ENCODE results near the gene RBM44.
"Not testable (repeated sequence)": the region's sequence is repeated elsewhere in the genome, so short reads cannot be mapped to it uniquely, and the experiment has no call there.

The RBM44 gene

DNA sequence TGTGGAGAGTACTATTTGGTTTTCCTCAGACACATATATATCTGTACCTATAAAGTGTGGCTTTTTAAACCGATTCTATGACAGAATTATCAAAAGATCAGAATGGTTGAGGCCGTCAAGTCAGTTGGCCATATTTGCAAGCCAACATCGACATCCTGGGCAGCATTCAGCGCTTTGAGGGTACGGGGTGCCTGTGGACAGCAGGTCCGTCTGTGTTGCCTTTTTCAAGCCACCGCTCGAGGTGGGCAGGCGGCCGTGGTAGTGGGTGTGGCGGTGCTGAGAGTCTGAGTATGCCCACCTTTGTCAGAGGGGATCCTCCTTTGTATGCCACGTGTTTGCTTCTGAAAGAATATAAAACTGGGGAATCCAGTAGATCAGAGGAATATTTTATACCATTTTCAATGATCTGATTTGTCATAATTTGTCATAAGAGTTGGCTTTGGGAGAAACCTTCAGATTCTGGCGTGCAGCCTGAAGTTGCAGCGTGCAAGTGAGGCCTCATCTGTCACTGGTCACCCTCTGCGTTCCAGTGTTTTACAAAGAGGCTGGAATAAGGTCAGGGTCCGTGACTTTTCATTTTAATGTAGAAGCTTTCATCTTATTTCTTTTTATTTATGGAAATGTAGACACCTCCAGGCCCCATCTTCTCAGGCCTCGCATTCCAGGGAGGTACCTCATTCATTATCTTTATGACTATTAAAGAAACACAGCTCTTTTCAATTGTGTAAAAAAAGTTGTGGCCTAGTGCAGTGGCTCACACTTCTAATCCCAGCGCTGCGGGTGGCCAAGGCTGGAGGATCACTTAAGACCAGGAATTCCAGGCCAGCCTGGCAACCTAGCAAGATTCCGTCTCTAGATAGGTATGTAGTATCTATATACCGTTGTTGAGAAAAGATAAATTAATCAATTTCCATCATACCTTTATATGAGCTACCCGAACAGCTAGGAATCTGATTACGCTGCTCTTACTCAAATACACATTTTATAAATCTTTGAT, 37.8 kb upstream of the RBM44 start:
- Histone ChIP-seq H3K27me3 (ENCODE audit: insufficient read depth, low read length) (no peaks in the 10 kb centered on the region), H3K4me1 (ENCODE audit: insufficient read depth, low read length) (no peaks in the 10 kb centered on the region), H3K36me3 (ENCODE audit: insufficient read depth, low read length) (peaks cover 79% of the 10 kb centered on the region), H3K9me3 (ENCODE audit: insufficient read depth, low read depth, low read length) (no peaks in the 10 kb centered on the region), H3K27ac (ENCODE audit: low read depth, low read length) (no peak overlapping the region), H3K4me3 (ENCODE audit: low read length) (no peak overlapping the region), H3K9ac (ENCODE audit: low read depth, low read length) (no peak overlapping the region)
- WGBS: 97% methylated on average over 17 of the region's 23 CpGs

DNA sequence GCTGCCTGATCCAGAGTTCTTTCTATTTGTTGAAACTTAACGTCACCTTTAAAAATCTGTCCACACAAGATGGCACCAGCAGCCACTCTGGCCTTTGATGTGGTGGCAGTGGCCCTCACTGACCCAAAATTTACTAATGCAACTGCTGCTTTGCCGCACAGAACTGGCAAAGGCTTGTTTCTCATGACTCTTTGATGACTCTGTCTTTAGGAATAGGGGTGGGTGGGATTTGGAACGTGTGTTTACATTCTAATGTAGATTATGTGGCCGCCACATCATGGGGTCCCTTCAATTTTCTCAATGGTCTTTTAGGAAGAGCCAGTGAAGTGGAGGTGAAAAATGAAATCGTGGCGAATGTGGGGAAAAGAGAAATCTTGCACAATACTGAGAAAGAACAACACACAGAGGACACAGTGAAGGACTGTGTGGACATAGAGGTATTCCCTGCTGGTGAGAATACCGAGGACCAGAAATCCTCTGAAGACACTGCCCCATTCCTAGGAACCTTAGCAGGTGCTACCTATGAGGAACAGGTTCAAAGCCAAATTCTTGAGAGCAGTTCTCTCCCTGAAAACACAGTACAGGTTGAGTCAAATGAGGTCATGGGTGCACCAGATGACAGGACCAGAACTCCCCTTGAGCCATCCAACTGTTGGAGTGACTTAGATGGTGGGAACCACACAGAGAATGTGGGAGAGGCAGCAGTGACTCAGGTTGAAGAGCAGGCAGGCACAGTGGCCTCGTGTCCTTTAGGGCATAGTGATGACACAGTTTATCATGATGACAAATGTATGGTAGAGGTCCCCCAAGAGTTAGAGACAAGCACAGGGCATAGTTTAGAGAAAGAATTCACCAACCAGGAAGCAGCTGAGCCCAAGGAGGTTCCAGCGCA, 36.0 kb upstream of the RBM44 start:
- 90% methylated on average over 9 of the region's 9 CpGs for WGBS
- not testable (repeated sequence) for H3K27me3 ChIP-seq (ENCODE audit: insufficient read depth, low read length); H3K9me3 ChIP-seq (ENCODE audit: insufficient read depth, low read depth, low read length); H3K4me1 ChIP-seq (ENCODE audit: insufficient read depth, low read length); H3K27ac ChIP-seq (ENCODE audit: low read depth, low read length); H3K4me3 ChIP-seq (ENCODE audit: low read length); H3K9ac ChIP-seq (ENCODE audit: low read depth, low read length)
- peaks cover 65% of the 10 kb centered on the region for H3K36me3 ChIP-seq (ENCODE audit: insufficient read depth, low read length)

DNA sequence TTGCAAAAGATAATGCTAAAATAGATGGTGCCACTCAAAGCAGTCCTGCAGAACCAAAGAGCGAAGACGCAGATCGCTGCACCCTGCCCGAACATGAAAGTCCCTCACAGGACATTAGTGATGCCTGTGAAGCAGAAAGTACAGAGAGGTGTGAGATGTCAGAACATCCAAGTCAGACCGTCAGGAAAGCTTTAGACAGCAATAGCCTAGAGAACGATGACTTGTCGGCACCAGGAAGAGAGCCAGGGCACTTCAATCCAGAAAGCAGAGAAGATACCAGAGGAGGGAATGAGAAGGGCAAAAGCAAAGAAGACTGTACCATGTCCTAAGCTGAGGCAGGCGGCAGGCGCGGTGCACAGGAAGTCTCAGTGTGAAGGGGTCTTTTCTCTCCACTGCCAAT, 34.8 kb upstream of the RBM44 start:
- Histone ChIP-seq H3K27me3 (ENCODE audit: insufficient read depth, low read length) (no peaks in the 10 kb centered on the region), H3K36me3 (ENCODE audit: insufficient read depth, low read length) (peaks cover 55% of the 10 kb centered on the region), H3K27ac (ENCODE audit: low read depth, low read length) (no peak overlapping the region), H3K9me3 (ENCODE audit: insufficient read depth, low read depth, low read length) (no peaks in the 10 kb centered on the region), H3K4me3 (ENCODE audit: low read length) (no peak overlapping the region), H3K4me1 (ENCODE audit: insufficient read depth, low read length) (no peaks in the 10 kb centered on the region), H3K9ac (ENCODE audit: low read depth, low read length) (no peak overlapping the region)
- WGBS: 94% methylated on average over 10 of the region's 10 CpGs

DNA sequence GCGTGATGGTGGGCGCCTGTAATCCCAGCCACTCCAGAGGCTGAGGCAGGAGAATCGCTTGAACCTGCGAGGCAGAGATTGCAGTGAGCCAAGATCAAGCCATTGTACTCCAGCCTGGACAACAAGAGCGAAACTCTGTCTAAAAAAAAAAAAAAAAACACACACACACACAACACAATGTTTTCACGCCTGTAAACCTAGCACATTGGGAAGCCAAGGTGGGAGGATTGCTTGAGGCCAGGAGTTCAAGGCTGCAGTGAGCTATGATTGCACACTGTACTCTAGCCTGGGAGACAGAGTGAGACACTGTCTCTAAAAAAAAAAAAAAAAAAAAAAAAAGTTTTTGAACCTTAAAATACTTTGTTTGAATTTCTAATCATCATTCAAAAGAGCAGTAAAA, 33.5 kb upstream of the RBM44 start:
- not testable (repeated sequence) for H3K4me1 ChIP-seq (ENCODE audit: insufficient read depth, low read length); H3K27me3 ChIP-seq (ENCODE audit: insufficient read depth, low read length); H3K27ac ChIP-seq (ENCODE audit: low read depth, low read length); H3K9ac ChIP-seq (ENCODE audit: low read depth, low read length); H3K9me3 ChIP-seq (ENCODE audit: insufficient read depth, low read depth, low read length); H3K4me3 ChIP-seq (ENCODE audit: low read length)
- H3K36me3 ChIP-seq (ENCODE audit: insufficient read depth, low read length): peaks cover 48% of the 10 kb centered on the region
- 96% methylated on average over 6 of the region's 6 CpGs for WGBS

DNA sequence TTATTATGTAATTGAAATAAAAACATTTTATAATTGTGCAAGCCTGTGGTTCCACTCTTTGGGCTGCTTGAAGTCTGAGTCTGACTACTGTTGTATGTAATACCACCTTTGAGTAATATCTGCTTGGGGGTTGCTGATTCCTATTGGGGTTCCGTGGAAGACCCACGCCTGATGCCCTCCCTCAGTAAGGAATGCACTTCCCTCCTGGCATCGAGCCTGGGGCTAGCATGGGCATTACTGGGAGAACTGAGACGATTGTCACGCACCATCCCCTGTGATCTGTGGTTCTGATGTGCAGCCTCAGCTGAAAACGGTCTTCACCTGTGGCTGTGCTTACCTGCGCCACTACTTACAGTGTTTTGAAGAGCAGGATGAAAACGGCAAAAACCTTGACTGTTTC, 32.7 kb upstream of the RBM44 start:
- H3K4me3 ChIP-seq (ENCODE audit: low read length): no peak overlapping the region
- H3K27ac ChIP-seq (ENCODE audit: low read depth, low read length): no peak overlapping the region
- H3K9ac ChIP-seq (ENCODE audit: low read depth, low read length): no peak overlapping the region
- H3K9me3 ChIP-seq (ENCODE audit: insufficient read depth, low read depth, low read length): no peaks in the 10 kb centered on the region
- peaks cover 44% of the 10 kb centered on the region for H3K36me3 ChIP-seq (ENCODE audit: insufficient read depth, low read length)
- H3K27me3 ChIP-seq (ENCODE audit: insufficient read depth, low read length): no peaks in the 10 kb centered on the region
- 93% methylated on average over 8 of the region's 8 CpGs for WGBS
- no peaks in the 10 kb centered on the region for H3K4me1 ChIP-seq (ENCODE audit: insufficient read depth, low read length)

DNA sequence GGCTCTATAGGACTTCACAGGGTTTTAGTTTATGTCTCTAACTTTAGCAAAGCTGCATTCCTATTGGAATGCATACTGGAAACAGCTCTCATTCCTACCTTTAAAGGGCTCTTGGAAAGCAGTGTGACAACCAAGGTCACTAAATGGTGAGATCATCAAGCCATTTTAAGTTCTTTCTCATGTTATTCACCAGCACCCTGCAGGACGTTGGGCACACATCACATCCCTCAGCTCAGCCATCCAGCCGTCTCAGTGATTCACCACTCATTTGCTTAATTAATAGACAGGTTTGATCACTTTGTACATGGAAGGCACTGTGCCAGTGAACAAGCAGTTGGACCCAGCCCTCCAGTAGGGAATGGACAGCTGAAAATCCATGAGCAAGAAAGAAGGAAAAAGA, 32.2 kb upstream of the RBM44 start:
- WGBS: 75% methylated on average over 2 of the region's 2 CpGs
- no peak overlapping the region for H3K27ac ChIP-seq (ENCODE audit: low read depth, low read length)
- H3K36me3 ChIP-seq (ENCODE audit: insufficient read depth, low read length): peaks cover 40% of the 10 kb centered on the region
- no peaks in the 10 kb centered on the region for H3K9me3 ChIP-seq (ENCODE audit: insufficient read depth, low read depth, low read length)
- no peak overlapping the region for H3K9ac ChIP-seq (ENCODE audit: low read depth, low read length)
- no peaks in the 10 kb centered on the region for H3K4me1 ChIP-seq (ENCODE audit: insufficient read depth, low read length)
- H3K27me3 ChIP-seq (ENCODE audit: insufficient read depth, low read length): no peaks in the 10 kb centered on the region
- H3K4me3 ChIP-seq (ENCODE audit: low read length): no peak overlapping the region

DNA sequence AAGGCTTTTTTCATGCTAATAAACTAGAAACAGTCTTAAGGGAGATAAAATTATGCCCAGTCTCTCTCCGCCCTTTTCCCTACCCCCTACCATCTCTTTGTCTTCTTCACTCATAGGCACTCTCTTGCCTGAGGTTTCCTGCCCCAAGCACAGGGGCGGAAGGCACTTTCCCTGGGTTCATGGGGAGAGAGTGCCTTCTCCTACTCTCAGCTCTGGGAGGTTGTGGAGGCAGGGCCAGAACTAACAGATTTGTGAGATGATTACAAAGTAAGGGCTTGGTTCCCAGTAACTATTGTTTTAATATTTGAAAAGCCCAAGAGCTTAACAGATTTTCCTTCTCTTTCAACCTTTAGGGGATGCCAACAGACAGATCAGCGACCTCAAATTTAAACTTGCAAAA, 26.1 kb upstream of the RBM44 start:
- Histone ChIP-seq H3K9me3 (ENCODE audit: insufficient read depth, low read depth, low read length) (no peaks in the 10 kb centered on the region), H3K4me1 (ENCODE audit: insufficient read depth, low read length) (peaks cover 7% of the 10 kb centered on the region; the same call in 1 of the 2 replicates), H3K36me3 (ENCODE audit: insufficient read depth, low read length) (peaks cover 27% of the 10 kb centered on the region)

DNA sequence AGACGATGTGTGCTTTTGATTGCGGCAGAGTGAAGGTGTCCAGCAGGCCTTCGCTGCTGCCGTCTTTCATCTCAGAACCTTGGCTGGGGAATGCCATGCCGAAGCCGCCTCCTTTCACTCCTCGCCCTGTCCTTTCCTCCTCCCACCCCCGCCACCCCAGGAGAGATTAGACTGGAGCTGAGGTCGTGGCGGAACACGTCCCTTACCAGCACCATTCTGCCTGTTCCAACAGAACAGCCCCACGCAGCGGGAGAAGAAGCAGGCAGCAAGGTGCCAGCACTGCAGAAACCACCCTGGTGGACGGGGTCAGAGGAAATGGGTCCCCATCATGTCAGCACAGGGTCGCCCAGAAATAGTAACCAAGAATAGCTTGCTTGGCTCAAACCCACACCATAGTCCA, 24.8 kb upstream of the RBM44 start:
- 94% methylated on average over 15 of the region's 15 CpGs for WGBS

More for the DNA sequence above, 26.1 kb upstream of the RBM44 start:
- no peaks in the 10 kb centered on the region for H3K27me3 ChIP-seq (ENCODE audit: insufficient read depth, low read length)
- no peak overlapping the region for H3K27ac ChIP-seq (ENCODE audit: low read depth, low read length)
- no peak overlapping the region for H3K9ac ChIP-seq (ENCODE audit: low read depth, low read length)
- H3K4me3 ChIP-seq (ENCODE audit: low read length): no peak overlapping the region
- WGBS: 74% methylated on average over 3 of the region's 3 CpGs

DNA sequence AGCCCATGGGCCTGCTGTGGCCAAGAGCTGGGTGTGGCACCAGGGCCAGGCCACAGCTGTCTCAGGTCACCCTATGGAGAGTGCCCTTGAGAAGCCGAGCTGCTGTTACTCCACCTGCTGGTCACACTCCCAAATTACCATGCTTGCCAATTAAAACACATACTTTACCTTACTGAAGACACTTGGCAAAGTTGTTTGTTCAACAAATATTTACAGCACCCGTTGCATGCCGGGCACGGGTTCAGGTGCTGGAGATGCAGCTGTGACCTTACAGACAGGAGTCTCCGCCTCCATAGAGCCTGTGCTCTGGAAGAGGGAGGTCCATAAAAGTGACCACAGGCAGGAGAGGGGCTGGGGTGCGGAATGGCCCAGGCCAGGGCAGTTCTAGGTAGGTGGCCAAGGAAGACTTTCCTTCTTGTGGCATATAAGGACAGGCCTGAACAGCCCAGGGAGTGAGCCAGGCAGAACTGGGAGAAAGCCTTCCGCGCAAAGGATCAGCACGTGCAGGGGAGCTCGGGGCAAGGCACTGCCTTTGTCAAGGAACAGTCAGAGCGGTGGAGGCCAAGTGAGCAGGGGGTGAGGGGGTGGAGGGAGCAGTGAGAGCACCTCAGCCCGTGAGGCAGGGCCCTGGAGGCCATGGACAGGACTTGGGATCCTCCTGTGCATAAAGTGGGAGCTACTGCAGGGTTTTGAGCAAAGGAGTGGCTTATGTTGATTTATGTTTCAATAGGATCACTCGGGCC, 23.6 kb upstream of the RBM44 start:
- no peak overlapping the region for H3K4me3 ChIP-seq (ENCODE audit: low read length)
- H3K9me3 ChIP-seq (ENCODE audit: insufficient read depth, low read depth, low read length): peaks cover 2% of the 10 kb centered on the region; the same call in 1 of the 2 replicates
- no peak overlapping the region for H3K27ac ChIP-seq (ENCODE audit: low read depth, low read length)
- WGBS: 88% methylated on average over 13 of the region's 13 CpGs
- no peaks in the 10 kb centered on the region for H3K27me3 ChIP-seq (ENCODE audit: insufficient read depth, low read length)
- H3K36me3 ChIP-seq (ENCODE audit: insufficient read depth, low read length): peaks cover 37% of the 10 kb centered on the region
- H3K4me1 ChIP-seq (ENCODE audit: insufficient read depth, low read length): peaks cover 7% of the 10 kb centered on the region; the same call in 1 of the 2 replicates
- no peak overlapping the region for H3K9ac ChIP-seq (ENCODE audit: low read depth, low read length)

More for the DNA sequence above, 24.8 kb upstream of the RBM44 start:
- Histone ChIP-seq H3K27ac (ENCODE audit: low read depth, low read length) (no peak overlapping the region), H3K9ac (ENCODE audit: low read depth, low read length) (no peak overlapping the region), H3K36me3 (ENCODE audit: insufficient read depth, low read length) (peaks cover 34% of the 10 kb centered on the region), H3K9me3 (ENCODE audit: insufficient read depth, low read depth, low read length) (peaks cover 2% of the 10 kb centered on the region; the same call in 1 of the 2 replicates), H3K4me3 (ENCODE audit: low read length) (no peak overlapping the region), H3K4me1 (ENCODE audit: insufficient read depth, low read length) (peaks cover 7% of the 10 kb centered on the region; the same call in 1 of the 2 replicates), H3K27me3 (ENCODE audit: insufficient read depth, low read length) (no peaks in the 10 kb centered on the region)

DNA sequence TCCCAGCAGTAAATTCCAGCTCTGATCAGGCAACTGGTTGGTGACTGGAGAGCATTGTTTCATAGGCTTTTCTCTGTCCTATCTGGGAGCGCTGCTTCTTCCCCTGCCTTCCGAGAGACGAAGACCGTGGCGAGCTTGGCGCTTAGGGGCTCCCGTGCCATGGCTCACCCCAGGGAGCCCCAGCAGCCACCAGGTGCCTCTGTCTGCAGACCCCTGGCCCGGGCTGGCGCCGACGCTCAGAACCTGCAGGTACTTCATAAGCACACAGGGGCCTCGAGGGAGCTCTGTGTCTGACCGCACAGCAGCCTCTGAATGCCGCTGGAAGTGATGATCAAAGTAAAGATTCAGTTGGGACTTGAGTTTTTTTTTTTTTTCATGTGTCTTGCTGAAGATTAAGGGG, 19.1 kb upstream of the RBM44 start:
- Histone ChIP-seq H3K9ac (ENCODE audit: low read depth, low read length) (no peak overlapping the region), H3K9me3 (ENCODE audit: insufficient read depth, low read depth, low read length) (peaks cover 2% of the 10 kb centered on the region; the same call in 1 of the 2 replicates), H3K27ac (ENCODE audit: low read depth, low read length) (no peak overlapping the region), H3K27me3 (ENCODE audit: insufficient read depth, low read length) (no peaks in the 10 kb centered on the region), H3K36me3 (ENCODE audit: insufficient read depth, low read length) (peaks cover 54% of the 10 kb centered on the region), H3K4me1 (ENCODE audit: insufficient read depth, low read length) (no peaks in the 10 kb centered on the region), H3K4me3 (ENCODE audit: low read length) (no peak overlapping the region)
- 96% methylated on average over 14 of the region's 14 CpGs for WGBS
